ENCODE data around the gene NSL1. TPM values are rescaled to one million over a fixed set of nuclear protein-coding genes. Genes with fewer than 3 reads are reported as not detected.

NSL1 gene
- total and polyA plus RNA-seq, 2 experiments from 2014 or later: 30.7 to 32.0 TPM

- H3K36me3 ChIP-seq (ENCODE audit: low read depth): no peaks in the 10 kb centered on the region
- TF ChIP-seq EZH2 (IDR thresholded peaks at IDR 0.05; ENCODE audit: insufficient read depth, poor library complexity, severe bottlenecking): no peak
- no peak for TF ChIP-seq EZH2phosphoT487 (IDR thresholded peaks at IDR 0.05; ENCODE audit: insufficient read depth, low read depth)
- in situ Hi-C loops (cut with MboI): no loop called here
- no peak overlapping the region for H3K4me3 ChIP-seq
- no peaks in the 10 kb centered on the region for H4K20me1 ChIP-seq (ENCODE audit: insufficient read depth)
- no peaks in the 10 kb centered on the region for H3K9me2 ChIP-seq (ENCODE audit: insufficient read depth)
- H3K27me3 ChIP-seq (replicated peaks; ENCODE audit: insufficient read depth): no peaks in the 10 kb centered on the region
- no peaks in the 10 kb centered on the region for H3K9me3 ChIP-seq (ENCODE audit: low read depth)
- DNase-seq: no peak
- H3K4me2 ChIP-seq (ENCODE audit: unreplicated experiment): no peak overlapping the region
- no peaks in the 10 kb centered on the region for H3F3A ChIP-seq (ENCODE audit: insufficient read depth)
- H3K79me2 ChIP-seq (ENCODE audit: insufficient read depth): no peaks in the 10 kb centered on the region
- no peaks in the 10 kb centered on the region for H3K4me1 ChIP-seq (ENCODE audit: insufficient read depth)
- H2AFZ ChIP-seq: no peak overlapping the region
- WGBS, 2 experiments (ENCODE audit: low coverage in 1 of 2, low lambda C conversion rate in 2 of 2, missing lambda C conversion rate in 2 of 2): 93 to 94% methylated on average over 1 of the region's 1 CpG
- H3K9ac ChIP-seq: no peak overlapping the region
- H3K27ac ChIP-seq: no peak overlapping the region
Measured at GRCh38 chr1:212738330-212738729, 53.2 kb downstream of the NSL1 start.

- in situ Hi-C loops (cut with MboI): no loop called here
- no peaks in the 10 kb centered on the region for H3K4me1 ChIP-seq (ENCODE audit: insufficient read depth)
- no peaks in the 10 kb centered on the region for H3K27me3 ChIP-seq (replicated peaks; ENCODE audit: insufficient read depth)
- no peak for DNase-seq
- H3F3A ChIP-seq (ENCODE audit: insufficient read depth): no peaks in the 10 kb centered on the region
- H3K79me2 ChIP-seq (ENCODE audit: insufficient read depth): no peaks in the 10 kb centered on the region
- no peaks in the 10 kb centered on the region for H3K9me2 ChIP-seq (ENCODE audit: insufficient read depth)
- no peak overlapping the region for H3K9ac ChIP-seq
- no peaks in the 10 kb centered on the region for H3K36me3 ChIP-seq (ENCODE audit: low read depth)
- no peak overlapping the region for H3K4me3 ChIP-seq
- H2AFZ ChIP-seq: no peak overlapping the region
- H4K20me1 ChIP-seq (ENCODE audit: insufficient read depth): no peaks in the 10 kb centered on the region
- H3K9me3 ChIP-seq (ENCODE audit: low read depth): no peaks in the 10 kb centered on the region
- no peak for TF ChIP-seq EZH2phosphoT487 (IDR thresholded peaks at IDR 0.05; ENCODE audit: insufficient read depth, low read depth)
- TF ChIP-seq EZH2 (IDR thresholded peaks at IDR 0.05; ENCODE audit: insufficient read depth, poor library complexity, severe bottlenecking): no peak
- H3K4me2 ChIP-seq (ENCODE audit: unreplicated experiment): no peak overlapping the region
- H3K27ac ChIP-seq: no peak overlapping the region
Measured at GRCh38 chr1:212737559-212737958, 54.0 kb downstream of the NSL1 start.

DNA sequence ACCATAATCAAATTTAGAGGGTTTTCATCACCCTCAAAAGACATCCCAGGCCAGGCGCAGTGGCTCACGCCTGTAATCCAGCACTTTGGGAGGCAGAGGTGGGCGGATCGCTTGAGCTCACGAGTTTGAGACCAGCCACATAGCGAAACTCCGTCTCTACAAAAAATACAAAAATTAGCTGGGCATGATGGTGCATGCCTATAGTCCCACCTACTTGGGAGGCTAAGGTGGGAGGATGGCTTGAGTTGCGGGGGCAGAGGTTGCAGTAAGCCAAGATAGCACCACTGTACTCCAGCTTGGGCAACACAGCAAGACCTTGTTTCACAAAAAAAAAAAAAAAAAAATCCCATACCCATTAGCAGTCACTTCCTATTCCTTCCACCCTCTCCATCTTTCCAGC lies 58.5 kb downstream of the NSL1 start:
- in situ Hi-C loops (cut with MboI): no loop called here
- H4K20me1 ChIP-seq (ENCODE audit: insufficient read depth): no peaks in the 10 kb centered on the region
- H3K27me3 ChIP-seq (replicated peaks; ENCODE audit: insufficient read depth): no peaks in the 10 kb centered on the region
- no peak overlapping the region for H3K4me2 ChIP-seq (ENCODE audit: unreplicated experiment)
- no peaks in the 10 kb centered on the region for H3K36me3 ChIP-seq (ENCODE audit: low read depth)
- H3K9ac ChIP-seq: no peak overlapping the region
- H3F3A ChIP-seq (ENCODE audit: insufficient read depth): peaks cover 8% of the 10 kb centered on the region
- no peak overlapping the region for H3K27ac ChIP-seq
- no peaks in the 10 kb centered on the region for H3K79me2 ChIP-seq (ENCODE audit: insufficient read depth)
- no peak for DNase-seq
- no peaks in the 10 kb centered on the region for H3K9me2 ChIP-seq (ENCODE audit: insufficient read depth)
- TF ChIP-seq EZH2phosphoT487 (IDR thresholded peaks at IDR 0.05; ENCODE audit: insufficient read depth, low read depth) (no peak), EZH2 (IDR thresholded peaks at IDR 0.05; ENCODE audit: insufficient read depth, poor library complexity, severe bottlenecking) (no peak)
- no peaks in the 10 kb centered on the region for H3K9me3 ChIP-seq (ENCODE audit: low read depth)
- H3K4me3 ChIP-seq: no peak overlapping the region
- H2AFZ ChIP-seq: no peak overlapping the region
- peaks cover 6% of the 10 kb centered on the region for H3K4me1 ChIP-seq (ENCODE audit: insufficient read depth)
- 98 to 99% methylated on average over 8 of the region's 8 CpGs for WGBS, 2 experiments (ENCODE audit: low coverage in 1 of 2, low lambda C conversion rate in 2 of 2, missing lambda C conversion rate in 2 of 2)

GRCh38 chr1:212731630-212732029 lies 59.9 kb downstream of the NSL1 start:
- Histone ChIP-seq H2AFZ (no peak overlapping the region), H3F3A (ENCODE audit: insufficient read depth) (peaks cover 21% of the 10 kb centered on the region), H3K27me3 (replicated peaks; ENCODE audit: insufficient read depth) (no peaks in the 10 kb centered on the region), H3K9me2 (ENCODE audit: insufficient read depth) (no peaks in the 10 kb centered on the region), H4K20me1 (ENCODE audit: insufficient read depth) (no peaks in the 10 kb centered on the region), H3K79me2 (ENCODE audit: insufficient read depth) (no peaks in the 10 kb centered on the region), H3K36me3 (ENCODE audit: low read depth) (no peaks in the 10 kb centered on the region), H3K9ac (no peak overlapping the region), H3K4me3 (no peak overlapping the region), H3K4me2 (ENCODE audit: unreplicated experiment) (no peak overlapping the region), H3K9me3 (ENCODE audit: low read depth) (no peaks in the 10 kb centered on the region), H3K27ac (no peak overlapping the region), H3K4me1 (ENCODE audit: insufficient read depth) (peaks cover 20% of the 10 kb centered on the region)
- DNase-seq: no peak
- TF ChIP-seq EZH2phosphoT487 (IDR thresholded peaks at IDR 0.05; ENCODE audit: insufficient read depth, low read depth): no peak
- TF ChIP-seq EZH2 (IDR thresholded peaks at IDR 0.05; ENCODE audit: insufficient read depth, poor library complexity, severe bottlenecking): no peak
- 47 to 65% methylated on average over 1 of the region's 1 CpG for WGBS, 2 experiments (ENCODE audit: low coverage in 1 of 2, low lambda C conversion rate in 2 of 2, missing lambda C conversion rate in 2 of 2)
- in situ Hi-C loops (cut with MboI): no loop called here

GRCh38 chr1:212728606-212729005 lies 63.0 kb downstream of the NSL1 start:
- Histone ChIP-seq H3K27ac (peak overlapping the region; percentile 92), H3K4me2 (ENCODE audit: unreplicated experiment) (no peak overlapping the region), H3K9me2 (ENCODE audit: insufficient read depth) (no peaks in the 10 kb centered on the region), H3K79me2 (ENCODE audit: insufficient read depth) (no peaks in the 10 kb centered on the region), H3K36me3 (ENCODE audit: low read depth) (no peaks in the 10 kb centered on the region), H2AFZ (no peak overlapping the region), H3K27me3 (replicated peaks; ENCODE audit: insufficient read depth) (no peaks in the 10 kb centered on the region), H3K4me3 (no peak overlapping the region), H3K9ac (peak overlapping the region; percentile 65; the same call in 1 of the 2 replicates), H3K4me1 (ENCODE audit: insufficient read depth) (peaks cover 20% of the 10 kb centered on the region), H3F3A (ENCODE audit: insufficient read depth) (peaks cover 21% of the 10 kb centered on the region), H4K20me1 (ENCODE audit: insufficient read depth) (no peaks in the 10 kb centered on the region), H3K9me3 (ENCODE audit: low read depth) (no peaks in the 10 kb centered on the region)
- TF ChIP-seq EZH2phosphoT487 (IDR thresholded peaks at IDR 0.05; ENCODE audit: insufficient read depth, low read depth): no peak
- no peak for TF ChIP-seq EZH2 (IDR thresholded peaks at IDR 0.05; ENCODE audit: insufficient read depth, poor library complexity, severe bottlenecking)
- 87 to 88% methylated on average over 5 of the region's 5 CpGs for WGBS, 2 experiments (ENCODE audit: low coverage in 1 of 2, low lambda C conversion rate in 2 of 2, missing lambda C conversion rate in 2 of 2)
- no peak for DNase-seq
- in situ Hi-C loops (cut with MboI): no loop called here

All from GM23248 (cell line).